Neural cell (in vitro differentiated cells): ENCODE data around the gene CDR2L. TPM values are rescaled to one million over a fixed set of nuclear protein-coding genes. Genes with fewer than 3 reads are reported as not detected.
A peak's percentile ranks its signal among the peaks of the same experiment; 100 is the strongest.

Experiments used
- H2AFZ ChIP-seq: fragments of 200-600, 300-800 bp; sonication (generic), shearing (Covaris generic); 2 replicates; pipeline ENCODE4 v1.6.0; 2014; ENCODE audit warnings: low read depth, mild to moderate bottlenecking, antibody characterized with exemption, low read length, moderate library complexity
- H3F3A ChIP-seq: fragments of 200-600 bp; shearing (Covaris generic); 2 replicates; pipeline ENCODE4 v1.6.1; 2016; ENCODE audit warnings: mild to moderate bottlenecking, moderate library complexity, mixed read lengths, antibody characterized with exemption, low read length; ENCODE audit not compliant: insufficient read depth, poor library complexity, severe bottlenecking
- H3K27ac ChIP-seq: fragments of 200-600, 300-800 bp; sonication (generic), shearing (Covaris generic); 2 replicates; pipeline ENCODE4 v1.5.1; 2014; ENCODE audit warnings: mild to moderate bottlenecking, low read length, moderate library complexity
- H3K27me3 ChIP-seq: fragments of 300-800, 200-600 bp; sonication (generic), shearing (Covaris generic); 2 replicates; pipeline ENCODE4 v1.6.0; 2014; ENCODE audit warnings: mild to moderate bottlenecking, low read depth, low read length, moderate library complexity; ENCODE audit not compliant: insufficient read depth
- H3K36me3 ChIP-seq: fragments of 300-800, 200-600 bp; sonication (generic), shearing (Covaris generic); 2 replicates; pipeline ENCODE4 v1.5.1; 2014; ENCODE audit warnings: mild to moderate bottlenecking, antibody characterized with exemption, low read length, moderate library complexity; ENCODE audit not compliant: insufficient read depth
- H3K4me2 ChIP-seq: fragments of 300-800, 200-600 bp; sonication (generic), shearing (Covaris generic); 2 replicates; pipeline ENCODE4 v1.6.0; 2014; ENCODE audit warnings: mild to moderate bottlenecking, low read length
- H3K4me3 ChIP-seq: fragments of 300-800, 200-600 bp; sonication (generic), shearing (Covaris generic); 2 replicates; pipeline ENCODE4 v1.5.1; 2014; ENCODE audit warnings: mild to moderate bottlenecking, low read length, moderate library complexity
- H3K79me2 ChIP-seq: fragments of 200-600 bp; shearing (Covaris generic); replicated peaks from 2 replicates; pipeline ENCODE4 v1.6.0; 2014; ENCODE audit warnings: mild to moderate bottlenecking, low read length, moderate library complexity; ENCODE audit not compliant: insufficient read depth
- H3K9ac ChIP-seq: fragments of 300-800, 200-600 bp; sonication (generic), shearing (Covaris generic); 2 replicates; pipeline ENCODE4 v1.6.1; 2016; ENCODE audit warnings: mild to moderate bottlenecking, low read length, mixed read lengths
- H3K9me2 ChIP-seq: fragments of 200-600 bp; shearing (Covaris generic); 2 replicates; pipeline ENCODE4 v1.6.1; 2016; ENCODE audit warnings: mild to moderate bottlenecking, low read length, mixed read lengths; ENCODE audit not compliant: insufficient read depth
- H3K9me3 ChIP-seq: fragments of 200-600, 300-800 bp; sonication (generic), shearing (Covaris generic); 2 replicates; pipeline ENCODE4 v1.6.1; 2016; ENCODE audit warnings: mild to moderate bottlenecking, mixed run types, low read length, moderate library complexity, mixed read lengths
- H4K20me1 ChIP-seq: fragments of 200-600 bp; shearing (Covaris generic); 2 replicates; pipeline ENCODE4 v1.6.1; 2016; ENCODE audit warnings: mild to moderate bottlenecking, mixed run types; ENCODE audit not compliant: insufficient read depth
- CTCF ChIP-seq: fragments of 450-650 bp; IDR thresholded peaks from 2 replicates; pipeline ENCODE4 v1.5.1; 2014; ENCODE audit warnings: antibody characterized with exemption, mild to moderate bottlenecking, moderate library complexity; ENCODE audit not compliant: poor library complexity, severe bottlenecking
- EP300 ChIP-seq: fragments of 450-650 bp; conservative IDR thresholded peaks from 2 replicates; pipeline ENCODE4 v1.6.1; 2014; ENCODE audit warnings: antibody characterized with exemption, mild to moderate bottlenecking, moderate library complexity; ENCODE audit not compliant: poor library complexity, severe bottlenecking
- EZH2 ChIP-seq: fragments of 200-600, 300-800 bp; shearing (Covaris generic), sonication (generic); IDR thresholded peaks from 2 replicates; pipeline ENCODE4 v1.6.1; 2014; ENCODE audit warnings: antibody characterized with exemption, low read length, borderline replicate concordance, mild to moderate bottlenecking; ENCODE audit not compliant: insufficient read depth, poor library complexity, severe bottlenecking
- MXI1 ChIP-seq: fragments of 450-650 bp; conservative IDR thresholded peaks from 2 replicates; pipeline ENCODE4 v1.6.1; 2014; ENCODE audit warnings: antibody characterized with exemption, mild to moderate bottlenecking; ENCODE audit not compliant: poor library complexity, severe bottlenecking
- POLR2AphosphoS5 ChIP-seq: IDR thresholded peaks from 2 replicates; pipeline ENCODE4 v1.6.1; 2012
- RAD21 ChIP-seq: fragments of 450-650 bp; conservative IDR thresholded peaks from 2 replicates; pipeline ENCODE4 v1.6.1; 2014; ENCODE audit warnings: antibody characterized with exemption, mild to moderate bottlenecking, moderate library complexity
- SMC3 ChIP-seq: fragments of 450-650 bp; conservative IDR thresholded peaks from 2 replicates; pipeline ENCODE4 v1.6.1; 2014; ENCODE audit warnings: antibody characterized with exemption, mild to moderate bottlenecking, moderate library complexity; ENCODE audit not compliant: poor library complexity
- TAF1 ChIP-seq: IDR thresholded peaks from 2 replicates; pipeline ENCODE4 v1.6.1; 2012; ENCODE audit warnings: low read depth
- polyA plus RNA-seq: library from polyadenylated mRNA; depleted of rRNA; stranded (reverse); fragments of >200 nt; gene quantifications from 2 replicates; pipeline ENCODE4 v1.2.3, GENCODE V29; 2014
- TF ChIP-seq, protein P1 (sequence below): IDR thresholded peaks from 2 replicates; pipeline ENCODE4 v1.6.1; 2012; ENCODE audit warnings: borderline replicate concordance

The CDR2L gene
- polyA plus RNA-seq, 1 donor from 2014 or later = 8.1 TPM

- H3K27me3 ChIP-seq = no peaks in the 10 kb centered on the region
- no peak overlapping the region for H2AFZ ChIP-seq
- H3K9ac ChIP-seq = no peak overlapping the region
- H3K4me3 ChIP-seq = no peak overlapping the region
- no peak overlapping the region for H3K4me2 ChIP-seq
- H3K79me2 ChIP-seq = no peaks in the 10 kb centered on the region
- H3F3A ChIP-seq = no peaks in the 10 kb centered on the region
- TF ChIP-seq EP300 (no peak), CTCF (no peak), SMC3 (no peak), RAD21 (no peak), EZH2 (no peak), MXI1 (no peak), POLR2AphosphoS5 (no peak), TAF1 (no peak)
- TF ChIP-seq, protein P1, sequence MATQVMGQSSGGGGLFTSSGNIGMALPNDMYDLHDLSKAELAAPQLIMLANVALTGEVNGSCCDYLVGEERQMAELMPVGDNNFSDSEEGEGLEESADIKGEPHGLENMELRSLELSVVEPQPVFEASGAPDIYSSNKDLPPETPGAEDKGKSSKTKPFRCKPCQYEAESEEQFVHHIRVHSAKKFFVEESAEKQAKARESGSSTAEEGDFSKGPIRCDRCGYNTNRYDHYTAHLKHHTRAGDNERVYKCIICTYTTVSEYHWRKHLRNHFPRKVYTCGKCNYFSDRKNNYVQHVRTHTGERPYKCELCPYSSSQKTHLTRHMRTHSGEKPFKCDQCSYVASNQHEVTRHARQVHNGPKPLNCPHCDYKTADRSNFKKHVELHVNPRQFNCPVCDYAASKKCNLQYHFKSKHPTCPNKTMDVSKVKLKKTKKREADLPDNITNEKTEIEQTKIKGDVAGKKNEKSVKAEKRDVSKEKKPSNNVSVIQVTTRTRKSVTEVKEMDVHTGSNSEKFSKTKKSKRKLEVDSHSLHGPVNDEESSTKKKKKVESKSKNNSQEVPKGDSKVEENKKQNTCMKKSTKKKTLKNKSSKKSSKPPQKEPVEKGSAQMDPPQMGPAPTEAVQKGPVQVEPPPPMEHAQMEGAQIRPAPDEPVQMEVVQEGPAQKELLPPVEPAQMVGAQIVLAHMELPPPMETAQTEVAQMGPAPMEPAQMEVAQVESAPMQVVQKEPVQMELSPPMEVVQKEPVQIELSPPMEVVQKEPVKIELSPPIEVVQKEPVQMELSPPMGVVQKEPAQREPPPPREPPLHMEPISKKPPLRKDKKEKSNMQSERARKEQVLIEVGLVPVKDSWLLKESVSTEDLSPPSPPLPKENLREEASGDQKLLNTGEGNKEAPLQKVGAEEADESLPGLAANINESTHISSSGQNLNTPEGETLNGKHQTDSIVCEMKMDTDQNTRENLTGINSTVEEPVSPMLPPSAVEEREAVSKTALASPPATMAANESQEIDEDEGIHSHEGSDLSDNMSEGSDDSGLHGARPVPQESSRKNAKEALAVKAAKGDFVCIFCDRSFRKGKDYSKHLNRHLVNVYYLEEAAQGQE = no peak
- H3K9me3 ChIP-seq = no peaks in the 10 kb centered on the region
- H3K27ac ChIP-seq = no peak overlapping the region
- no peaks in the 10 kb centered on the region for H4K20me1 ChIP-seq
- H3K9me2 ChIP-seq = no peaks in the 10 kb centered on the region
- H3K36me3 ChIP-seq = no peaks in the 10 kb centered on the region
Measured at GRCh38 chr17:74956093-74956492, 31.3 kb upstream of the CDR2L start.

DNA sequence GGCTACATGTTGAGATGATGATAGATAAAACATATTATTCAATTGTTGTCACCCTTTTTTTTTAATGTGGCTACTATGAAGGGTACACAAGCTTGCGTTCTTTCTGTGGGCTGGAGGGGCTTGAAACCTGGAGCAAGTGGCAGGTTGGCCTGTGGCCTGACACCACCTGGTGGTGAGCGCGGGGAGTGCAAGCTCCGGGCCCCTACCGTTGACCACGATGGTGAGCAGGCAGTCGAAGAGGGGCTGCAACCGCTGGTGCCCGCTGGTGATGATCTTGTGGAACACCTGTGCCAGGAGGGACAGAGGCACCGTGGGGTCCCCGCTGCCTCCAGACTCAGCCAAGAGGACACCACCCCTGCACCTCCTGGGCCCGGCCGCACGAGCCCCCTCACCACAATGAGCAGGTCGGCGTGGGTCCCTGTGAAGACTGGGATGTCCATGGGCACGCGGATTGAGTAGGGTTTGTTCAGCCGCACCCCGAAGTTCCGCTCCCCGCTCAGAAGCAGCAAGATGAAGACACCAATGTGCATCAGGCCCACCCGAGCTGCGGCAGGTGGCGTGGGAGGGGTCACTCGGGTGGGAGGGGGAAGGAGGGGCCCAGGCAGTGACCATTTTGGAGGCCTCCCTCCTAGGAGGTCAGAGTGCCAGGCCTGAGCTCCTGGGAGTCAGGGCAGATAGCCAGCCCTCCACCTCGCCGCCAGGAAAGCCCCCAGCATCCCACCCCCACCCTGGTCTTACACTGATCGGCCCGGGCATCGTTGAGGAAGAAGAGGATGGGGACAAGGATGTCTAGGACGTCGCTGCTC, 29.3 kb upstream of the CDR2L start:
- TF ChIP-seq TAF1 = no peak
- no peak for TF ChIP-seq POLR2AphosphoS5
- TF ChIP-seq SMC3 = peak; percentile 82
- peak; percentile 74 for TF ChIP-seq RAD21
- no peak for TF ChIP-seq EP300
- TF ChIP-seq EZH2 = no peak
- TF ChIP-seq CTCF = peak; percentile 84
- no peak for TF ChIP-seq MXI1
- TF ChIP-seq, protein P1 = no peak
- Histone ChIP-seq H3K27ac (no peak overlapping the region), H4K20me1 (no peaks in the 10 kb centered on the region), H3K36me3 (no peaks in the 10 kb centered on the region), H3K9me3 (no peaks in the 10 kb centered on the region), H3K4me2 (no peak overlapping the region), H2AFZ (no peak overlapping the region), H3K79me2 (no peaks in the 10 kb centered on the region), H3F3A (no peaks in the 10 kb centered on the region), H3K9ac (no peak overlapping the region), H3K27me3 (no peaks in the 10 kb centered on the region), H3K4me3 (no peak overlapping the region), H3K9me2 (no peaks in the 10 kb centered on the region)
